Activated CD8-positive, alpha-beta T cell treated with anti-CD3 and anti-CD28 coated beads for 36 hours (primary cell): ENCODE data around the gene HECTD3. TPM values are rescaled to one million over a fixed set of nuclear protein-coding genes. Genes with fewer than 3 reads are reported as not detected.
A peak's percentile ranks its signal among the peaks of the same experiment; 100 is the strongest.

Experiments
- ATAC-seq: fragments of 200-7000 bp; cut with Tn5 transposase; one replicate; pipeline ENCODE4 v1.10.0; 2021; ENCODE audit warnings: mild to moderate bottlenecking, moderate library complexity
- CTCF ChIA-PET: fragments of 350-600 bp; sonication (Branson Sonifier 250); formaldehyde crosslinking; loops from one replicate; lab custom pipeline; 2021; ENCODE audit warnings: antibody characterized with exemption; lab: Charles Lee
- POLR2A ChIA-PET: fragments of 350-600 bp; sonication (Branson Sonifier 250); formaldehyde crosslinking; loops from one replicate; lab custom pipeline; 2021; ENCODE audit warnings: antibody characterized with exemption; lab: Charles Lee
- DNase-seq: peaks from one replicate; pipeline ENCODE4 v3.0.0-alpha.2; 2020
- H3K27ac Mint-ChIP-seq: one replicate; pipeline ENCODE4 v1.8.0; 2021; ENCODE audit warnings: mild to moderate bottlenecking, mixed read lengths
- H3K27me3 Mint-ChIP-seq: one replicate; pipeline ENCODE4 v1.8.0; 2021; ENCODE audit warnings: mixed read lengths
- H3K36me3 Mint-ChIP-seq: one replicate; pipeline ENCODE4 v1.8.0; 2021; ENCODE audit warnings: low read depth, mixed read lengths
- H3K4me1 Mint-ChIP-seq: one replicate; pipeline ENCODE4 v1.8.0; 2021; ENCODE audit warnings: low read depth, mixed read lengths
- H3K4me3 Mint-ChIP-seq: one replicate; pipeline ENCODE4 v1.8.0; 2021; ENCODE audit warnings: mild to moderate bottlenecking, moderate library complexity, mixed read lengths
- H3K9me3 Mint-ChIP-seq: one replicate; pipeline ENCODE4 v1.8.0; 2021; ENCODE audit warnings: mixed read lengths
- intact Hi-C: fragments of 100-400 bp; cut with micrococcal nuclease; formaldehyde crosslinking; loops from one replicate; pipeline ENCODE4 v1.10.0; 2022
- total RNA-seq, 2 experiments: library from RNA; stranded (reverse); gene quantifications; one replicate each; pipeline ENCODE4 v1.2.3, GENCODE V29; 2021
- TF ChIP-seq, protein P1 (sequence below): fragments of 200-600 bp; IDR thresholded peaks from one replicate; pipeline ENCODE4 v1.8.0; 2022; ENCODE audit warnings: antibody characterized with exemption, mild to moderate bottlenecking

HECTD3 gene
- total RNA-seq, 2 experiments from 2014 or later, result 16.4 to 16.9 TPM

- intact Hi-C loops, result no loop called here
- CTCF ChIA-PET, result no interaction called here
- no peaks in the 10 kb centered on the region for H3K9me3 Mint-ChIP-seq
- no peak overlapping the region for H3K27ac Mint-ChIP-seq
- H3K4me3 Mint-ChIP-seq, result no peak overlapping the region
- H3K4me1 Mint-ChIP-seq, result peaks cover 19% of the 10 kb centered on the region
- ATAC-seq, result no peak
- TF ChIP-seq, protein P1, sequence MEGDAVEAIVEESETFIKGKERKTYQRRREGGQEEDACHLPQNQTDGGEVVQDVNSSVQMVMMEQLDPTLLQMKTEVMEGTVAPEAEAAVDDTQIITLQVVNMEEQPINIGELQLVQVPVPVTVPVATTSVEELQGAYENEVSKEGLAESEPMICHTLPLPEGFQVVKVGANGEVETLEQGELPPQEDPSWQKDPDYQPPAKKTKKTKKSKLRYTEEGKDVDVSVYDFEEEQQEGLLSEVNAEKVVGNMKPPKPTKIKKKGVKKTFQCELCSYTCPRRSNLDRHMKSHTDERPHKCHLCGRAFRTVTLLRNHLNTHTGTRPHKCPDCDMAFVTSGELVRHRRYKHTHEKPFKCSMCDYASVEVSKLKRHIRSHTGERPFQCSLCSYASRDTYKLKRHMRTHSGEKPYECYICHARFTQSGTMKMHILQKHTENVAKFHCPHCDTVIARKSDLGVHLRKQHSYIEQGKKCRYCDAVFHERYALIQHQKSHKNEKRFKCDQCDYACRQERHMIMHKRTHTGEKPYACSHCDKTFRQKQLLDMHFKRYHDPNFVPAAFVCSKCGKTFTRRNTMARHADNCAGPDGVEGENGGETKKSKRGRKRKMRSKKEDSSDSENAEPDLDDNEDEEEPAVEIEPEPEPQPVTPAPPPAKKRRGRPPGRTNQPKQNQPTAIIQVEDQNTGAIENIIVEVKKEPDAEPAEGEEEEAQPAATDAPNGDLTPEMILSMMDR, result no peak
- no peaks in the 10 kb centered on the region for H3K27me3 Mint-ChIP-seq
- DNase-seq, result no peak
- H3K36me3 Mint-ChIP-seq, result no peaks in the 10 kb centered on the region
- POLR2A ChIA-PET, result interaction anchor here (1.6 to 4.6 kb wide), 3 partner anchors 21 to 277 kb away, joined by 7 to 49 read pairs (median 37); partner anchors contain the start of genes EIF2B3 and RNU5D-1
Observed at GRCh38 chr1:45008516-45008915, 2.6 kb downstream of the HECTD3 start.

DNA sequence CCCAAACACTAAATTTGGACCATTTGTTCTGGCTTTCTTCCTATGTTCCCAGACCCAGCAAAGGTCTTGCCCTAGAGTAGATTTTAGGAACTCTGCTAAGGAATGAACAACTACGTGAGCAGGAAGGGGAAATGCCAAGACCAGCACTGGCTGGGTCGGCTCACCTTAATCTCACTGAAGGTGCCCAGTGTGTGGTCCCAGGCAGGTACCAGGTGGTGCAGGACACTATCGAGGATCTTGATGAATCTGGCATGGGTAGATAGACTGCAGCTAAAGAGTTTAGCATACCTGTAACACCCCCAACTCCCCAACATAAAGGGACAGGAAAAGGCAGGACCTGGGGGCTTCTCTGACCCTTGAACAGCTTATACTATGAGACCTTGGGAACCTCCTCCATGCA, 3.0 kb downstream of the HECTD3 start:
- CTCF ChIA-PET, result no interaction called here
- no peak overlapping the region for H3K4me3 Mint-ChIP-seq
- POLR2A ChIA-PET, result interaction anchor here (1.1 to 1.6 kb wide), 2 partner anchors 188 to 277 kb away, joined by 4 to 7 read pairs; partner anchors contain the start of gene RNU5D-1
- no peak for ATAC-seq
- TF ChIP-seq, protein P1, result no peak
- no peak overlapping the region for H3K27ac Mint-ChIP-seq
- H3K4me1 Mint-ChIP-seq, result peaks cover 18% of the 10 kb centered on the region
- no peak for DNase-seq
- no peaks in the 10 kb centered on the region for H3K9me3 Mint-ChIP-seq
- H3K27me3 Mint-ChIP-seq, result no peaks in the 10 kb centered on the region
- intact Hi-C loops, result no loop called here
- no peaks in the 10 kb centered on the region for H3K36me3 Mint-ChIP-seq

- TF ChIP-seq, protein P1, result no peak
- H3K4me3 Mint-ChIP-seq, result no peak overlapping the region
- H3K27me3 Mint-ChIP-seq, result no peaks in the 10 kb centered on the region
- H3K36me3 Mint-ChIP-seq, result peaks cover 6% of the 10 kb centered on the region
- intact Hi-C loops, result no loop called here
- no peak overlapping the region for H3K27ac Mint-ChIP-seq
- H3K4me1 Mint-ChIP-seq, result peaks cover 16% of the 10 kb centered on the region
- no peak for ATAC-seq
- DNase-seq, result no peak
- H3K9me3 Mint-ChIP-seq, result no peaks in the 10 kb centered on the region
- ChIA-PET CTCF (no interaction called here), POLR2A (interaction anchor here (0.8 to 1.6 kb wide), 3 partner anchors 21 to 276 kb away, joined by 3 to 7 read pairs (median 4); partner anchors contain the start of genes EIF2B3 and RNU5D-1)
Observed at GRCh38 chr1:45007311-45007710, 3.8 kb downstream of the HECTD3 start.

GRCh38 chr1:45005761-45006160, 5.4 kb downstream of the HECTD3 start:
- CTCF ChIA-PET, result interaction anchor here (0.6 to 1.2 kb wide), 2 partner anchors 11 to 297 kb away, joined by 3 to 4 read pairs; no protein-coding TSS in a partner anchor
- no peak for DNase-seq
- Mint-ChIP-seq H3K4me1 (peaks cover 16% of the 10 kb centered on the region), H3K27me3 (no peaks in the 10 kb centered on the region), H3K27ac (no peak overlapping the region), H3K4me3 (no peak overlapping the region), H3K9me3 (no peaks in the 10 kb centered on the region), H3K36me3 (peaks cover 6% of the 10 kb centered on the region)
- POLR2A ChIA-PET, result interaction anchor here (1.2 kb wide), 1 partner anchor 298 kb away, joined by 5 read pairs; no protein-coding TSS in a partner anchor
- ATAC-seq, result no peak
- TF ChIP-seq, protein P1, result no peak
- intact Hi-C loops, result no loop called here

DNA sequence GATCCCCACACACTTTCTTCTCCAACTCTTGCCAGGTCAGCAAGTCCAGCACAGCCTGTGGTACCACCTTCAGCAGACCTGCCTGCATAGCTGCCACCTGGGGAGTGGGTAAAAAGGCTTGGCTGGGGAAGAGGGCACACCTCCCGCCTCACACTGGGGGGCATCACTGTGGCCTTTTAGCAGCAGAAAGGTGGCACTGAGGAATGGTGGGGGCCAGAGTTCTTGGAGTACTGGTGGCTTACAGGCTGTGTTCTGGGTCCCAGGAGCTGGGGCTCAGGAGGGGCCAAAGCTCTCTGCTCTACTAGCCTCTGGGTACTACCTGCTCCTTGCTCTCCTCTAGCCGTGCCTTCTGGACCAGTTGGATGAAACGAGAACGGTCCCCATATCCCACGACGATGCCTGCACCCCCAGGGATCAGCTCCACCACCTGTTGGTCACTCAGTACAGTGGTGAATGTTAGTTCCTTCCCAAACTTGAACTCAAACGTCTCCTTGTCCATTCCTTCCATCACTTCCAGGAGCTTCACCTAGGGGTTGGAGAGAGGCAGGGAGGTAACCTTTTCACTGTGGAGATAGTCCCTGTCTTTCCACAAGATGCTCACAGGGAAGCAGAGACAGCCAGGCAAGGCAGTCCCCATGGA, 6.7 kb downstream of the HECTD3 start:
- intact Hi-C loops, result no loop called here
- H3K9me3 Mint-ChIP-seq, result no peaks in the 10 kb centered on the region
- peak overlapping the region; percentile 3 for H3K27ac Mint-ChIP-seq
- H3K27me3 Mint-ChIP-seq, result no peaks in the 10 kb centered on the region
- H3K4me3 Mint-ChIP-seq, result no peak overlapping the region
- DNase-seq (no peak), ATAC-seq (no peak)
- ChIA-PET POLR2A (interaction anchor here (1.5 kb wide), 1 partner anchor 273 kb away, joined by 6 read pairs; the partner anchor contains the start of gene RNU5D-1), CTCF (interaction anchor here (0.7 to 0.9 kb wide), 2 partner anchors 10 kb away, joined by 3 to 4 read pairs; no protein-coding TSS in a partner anchor)
- H3K36me3 Mint-ChIP-seq, result peaks cover 6% of the 10 kb centered on the region
- H3K4me1 Mint-ChIP-seq, result peaks cover 9% of the 10 kb centered on the region
- TF ChIP-seq, protein P1, result no peak
